GM10248 (cell line): ENCODE results near the gene PRDX5.
"Not testable (repeated sequence)": the region's sequence is repeated elsewhere in the genome, so short reads cannot be mapped to it uniquely, and the experiment has no call there.

Experiments
- CTCF ChIA-PET: fragments of 300-600 bp; sonication (Branson Sonifier 250); formaldehyde crosslinking; extraction: SDS; loops from one replicate; lab custom pipeline; 2021; ENCODE audit warnings: antibody characterized with exemption; lab: Yijun Ruan, JAX
- POLR2A ChIA-PET: fragments of 350-650 bp; sonication (Branson Sonifier 250); formaldehyde crosslinking; extraction: SDS; loops from one replicate; lab custom pipeline; 2020; ENCODE audit warnings: antibody characterized with exemption; lab: Yijun Ruan, JAX
- DNase-seq: peaks from one replicate; pipeline ENCODE4 v3.0.0; 2012; ENCODE audit errors: extremely low spot score
- CTCF ChIP-seq: IDR thresholded peaks from 2 replicates; pipeline ENCODE4 v1.5.1; 2012; ENCODE audit warnings: mild to moderate bottlenecking, low read depth; ENCODE audit errors: extremely low read depth, missing control alignments, control extremely low read depth

Gene PRDX5

GRCh38 chr11:64305691-64306562 lies 12.0 kb upstream of the PRDX5 start:
- ChIA-PET POLR2A (interaction anchor here (2.0 kb wide), 1 partner anchor 12 kb away, joined by 18 read pairs; the partner anchor contains the start of genes PRDX5 and TRMT112), CTCF (interaction anchor here (1.3 to 5.8 kb wide), 11 partner anchors 11 to 305 kb away, joined by 4 to 219 read pairs (median 20); partner anchors contain the start of genes BAD, FERMT3, GPR137 and KCNK4)
- TF ChIP-seq CTCF = peak; percentile 41
- peak; percentile 49 for DNase-seq

DNA sequence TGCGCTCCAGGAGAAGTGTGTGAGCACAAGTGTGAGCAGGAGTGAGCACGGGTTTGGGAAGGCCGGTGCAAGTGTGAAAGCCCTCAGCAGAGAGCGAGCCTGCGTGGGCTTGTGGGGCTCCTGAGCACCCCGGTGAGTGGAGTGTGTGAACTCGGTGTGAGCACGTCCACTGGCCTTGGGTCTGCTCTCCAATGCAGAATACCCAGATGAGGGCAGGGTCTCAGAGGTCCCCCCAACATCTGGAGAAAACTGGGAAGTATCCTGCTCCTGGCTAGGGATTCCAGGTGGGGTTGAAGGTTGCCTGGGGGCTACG lies 11.4 kb upstream of the PRDX5 start:
- CTCF ChIA-PET = interaction anchor here (1.4 to 2.6 kb wide), 2 partner anchors 11 to 35 kb away, joined by 5 to 11 read pairs; partner anchors contain the start of genes PRDX5 and TRMT112
- no peak for TF ChIP-seq CTCF
- DNase-seq = no peak
- POLR2A ChIA-PET = no interaction called here

DNA sequence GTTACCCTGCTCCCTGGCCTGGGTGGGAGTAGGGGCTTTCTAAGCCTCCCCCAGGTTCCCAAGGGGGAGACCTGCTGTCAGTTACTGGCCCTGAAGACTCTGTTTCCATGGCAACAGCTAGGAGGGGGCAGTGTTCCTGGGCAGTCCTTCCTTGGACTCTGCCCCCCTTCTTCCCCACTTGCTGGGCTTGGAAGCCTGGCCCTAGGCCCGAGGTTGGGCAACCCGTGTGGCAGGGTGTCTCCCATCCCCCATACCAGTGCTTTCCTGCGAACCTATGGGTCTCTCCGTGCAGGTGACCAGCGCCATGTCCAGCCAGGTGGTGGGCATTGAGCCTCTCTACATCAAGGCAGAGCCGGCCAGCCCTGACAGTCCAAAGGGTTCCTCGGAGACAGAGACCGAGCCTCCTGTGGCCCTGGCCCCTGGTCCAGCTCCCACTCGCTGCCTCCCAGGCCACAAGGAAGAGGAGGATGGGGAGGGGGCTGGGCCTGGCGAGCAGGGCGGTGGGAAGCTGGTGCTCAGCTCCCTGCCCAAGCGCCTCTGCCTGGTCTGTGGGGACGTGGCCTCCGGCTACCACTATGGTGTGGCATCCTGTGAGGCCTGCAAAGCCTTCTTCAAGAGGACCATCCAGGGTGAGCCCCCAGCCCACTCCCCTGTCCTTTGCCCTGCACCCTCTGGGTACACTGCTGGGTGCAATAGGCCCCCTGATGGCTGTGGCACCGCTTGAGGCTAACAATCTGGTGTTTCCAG lies 10.9 kb upstream of the PRDX5 start:
- no peak for DNase-seq
- ChIA-PET CTCF (interaction anchor here (1.1 to 2.6 kb wide), 5 partner anchors 10 to 103 kb away, joined by 3 to 11 read pairs (median 3); partner anchors contain the start of genes PLCB3, PRDX5 and TRMT112), POLR2A (interaction anchor here (1.0 kb wide), 1 partner anchor 10 kb away, joined by 3 read pairs; the partner anchor contains the start of gene TRMT112)
- no peak for TF ChIP-seq CTCF

DNA sequence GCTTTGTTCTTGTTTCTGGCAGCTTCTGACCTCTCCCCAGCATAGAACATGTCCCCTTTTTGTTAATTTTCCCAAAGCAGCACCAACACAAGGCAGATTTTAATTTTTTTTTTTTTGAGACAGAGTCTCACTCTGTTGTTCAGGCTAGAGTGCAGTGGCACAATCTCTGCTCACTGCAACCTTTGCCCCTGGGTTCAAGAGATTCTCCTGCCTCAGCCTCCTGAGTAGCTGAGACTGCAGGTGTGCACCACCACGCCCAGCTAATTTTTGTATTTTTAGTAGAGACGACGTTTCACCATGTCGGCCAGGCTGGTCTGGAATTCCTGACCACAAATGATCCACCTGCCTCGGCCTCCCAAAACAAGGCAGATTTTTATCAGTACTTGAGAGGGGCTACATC lies 10.1 kb upstream of the PRDX5 start:
- not testable (repeated sequence) for DNase-seq
- ChIA-PET POLR2A (interaction anchor here (1.0 kb wide), 1 partner anchor 10 kb away, joined by 3 read pairs; the partner anchor contains the start of gene TRMT112), CTCF (interaction anchor here (1.1 to 2.6 kb wide), 4 partner anchors 9 to 104 kb away, joined by 3 to 11 read pairs (median 3); partner anchors contain the start of genes PLCB3, PRDX5 and TRMT112)

DNA sequence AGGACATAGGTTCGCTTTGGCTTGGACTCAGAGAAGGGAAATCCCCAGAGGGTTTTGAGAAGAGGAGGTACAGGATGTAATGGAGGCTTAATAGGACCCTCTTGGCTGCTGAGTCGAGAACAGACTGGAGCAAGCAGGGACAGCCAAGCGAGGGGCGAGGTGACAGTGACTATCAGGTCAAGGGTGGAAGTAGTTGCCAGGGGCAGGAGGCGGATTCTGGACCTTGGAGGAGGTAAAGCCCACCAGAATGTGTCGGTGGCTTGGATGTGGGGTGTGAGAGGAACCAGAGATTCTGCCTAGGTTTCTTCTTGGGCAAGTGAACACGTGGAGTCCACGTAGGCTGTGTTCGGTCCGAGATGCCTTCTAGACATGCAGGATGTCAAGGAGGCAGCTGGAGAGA lies 5.0 kb upstream of the PRDX5 start:
- ChIA-PET CTCF (interaction anchor here (1.0 to 2.7 kb wide), 5 partner anchors 9 to 44 kb away, joined by 3 to 16 read pairs (median 7); no protein-coding TSS in a partner anchor), POLR2A (interaction anchor here (0.9 kb wide), 2 partner anchors 42 to 72 kb away, joined by 3 to 8 read pairs; partner anchors contain the start of gene FKBP2)

More for the DNA sequence above, 5.0 kb upstream of the PRDX5 start:
- no peak for TF ChIP-seq CTCF
- no peak for DNase-seq
